ENCODE data around the gene TGFBRAP1.

TGFBRAP1 gene

GRCh38 chr2:105321875-105322646 is 7.5 kb downstream of the TGFBRAP1 start:
- Histone ChIP-seq H3K36me3 (ENCODE audit: control insufficient read depth, insufficient read depth, low read length) (no peaks in the 10 kb centered on the region), H3K9ac (no peak overlapping the region), H3K79me2 (peaks cover 29% of the 10 kb centered on the region), H2AFZ (no peak overlapping the region), H3K27me3 (ENCODE audit: control insufficient read depth, insufficient read depth, low read length) (no peaks in the 10 kb centered on the region), H3K4me2 (ENCODE audit: low read length) (no peak overlapping the region), H3K9me3 (ENCODE audit: control insufficient read depth, low read length) (no peaks in the 10 kb centered on the region), H3K4me3 (ENCODE audit: low read depth, low read length) (no peak overlapping the region), H3K4me1 (no peaks in the 10 kb centered on the region), H3K27ac (no peak overlapping the region)
- TF ChIP-seq CTCF (IDR thresholded peaks at IDR 0.05) = no peak

GRCh38 chr2:105320651-105321215 is 8.8 kb downstream of the TGFBRAP1 start:
- H3K4me1 ChIP-seq = no peaks in the 10 kb centered on the region
- H3K27ac ChIP-seq = no peak overlapping the region
- H3K79me2 ChIP-seq = peaks cover 36% of the 10 kb centered on the region
- H3K36me3 ChIP-seq (ENCODE audit: control insufficient read depth, insufficient read depth, low read length) = no peaks in the 10 kb centered on the region
- H3K4me2 ChIP-seq (ENCODE audit: low read length) = no peak overlapping the region
- H3K4me3 ChIP-seq (ENCODE audit: low read depth, low read length) = no peak overlapping the region
- no peak for TF ChIP-seq CTCF (IDR thresholded peaks at IDR 0.05)
- no peaks in the 10 kb centered on the region for H3K9me3 ChIP-seq (ENCODE audit: control insufficient read depth, low read length)
- H3K9ac ChIP-seq = no peak overlapping the region
- H3K27me3 ChIP-seq (ENCODE audit: control insufficient read depth, insufficient read depth, low read length) = no peaks in the 10 kb centered on the region
- H2AFZ ChIP-seq = no peak overlapping the region

- no peaks in the 10 kb centered on the region for H3K36me3 ChIP-seq (ENCODE audit: control insufficient read depth, insufficient read depth, low read length)
- H3K9ac ChIP-seq = no peak overlapping the region
Measured at GRCh38 chr2:105317937-105318336, 11.6 kb downstream of the TGFBRAP1 start.

GRCh38 chr2:105315314-105315713 is 14.2 kb downstream of the TGFBRAP1 start:
- H3K4me1 ChIP-seq = no peaks in the 10 kb centered on the region
- no peaks in the 10 kb centered on the region for H3K27me3 ChIP-seq (ENCODE audit: control insufficient read depth, insufficient read depth, low read length)
- no peak overlapping the region for H3K4me2 ChIP-seq (ENCODE audit: low read length)
- no peaks in the 10 kb centered on the region for H3K36me3 ChIP-seq (ENCODE audit: control insufficient read depth, insufficient read depth, low read length)
- no peak overlapping the region for H3K27ac ChIP-seq
- no peak for TF ChIP-seq CTCF (IDR thresholded peaks at IDR 0.05)
- H3K9ac ChIP-seq = no peak overlapping the region
- no peak overlapping the region for H2AFZ ChIP-seq
- H3K4me3 ChIP-seq (ENCODE audit: low read depth, low read length) = no peak overlapping the region
- H3K9me3 ChIP-seq (ENCODE audit: control insufficient read depth, low read length) = no peaks in the 10 kb centered on the region
- peaks cover 29% of the 10 kb centered on the region for H3K79me2 ChIP-seq

More at GRCh38 chr2:105317937-105318336, 11.6 kb downstream of the TGFBRAP1 start:
- TF ChIP-seq CTCF (IDR thresholded peaks at IDR 0.05) = no peak
- H3K4me2 ChIP-seq (ENCODE audit: low read length) = no peak overlapping the region
- H3K27ac ChIP-seq = no peak overlapping the region
- no peaks in the 10 kb centered on the region for H3K9me3 ChIP-seq (ENCODE audit: control insufficient read depth, low read length)
- no peaks in the 10 kb centered on the region for H3K27me3 ChIP-seq (ENCODE audit: control insufficient read depth, insufficient read depth, low read length)
- no peak overlapping the region for H3K4me3 ChIP-seq (ENCODE audit: low read depth, low read length)
- peaks cover 30% of the 10 kb centered on the region for H3K79me2 ChIP-seq
- no peak overlapping the region for H2AFZ ChIP-seq
- no peaks in the 10 kb centered on the region for H3K4me1 ChIP-seq

All from parathyroid adenoma (tissue), 2 donors.